Left lung (tissue), 10 donors: ENCODE data around the gene LY6G6D. TPM values are rescaled to one million over a fixed set of nuclear protein-coding genes. Genes with fewer than 3 reads are reported as not detected.

Experiments used
- ATAC-seq: fragments of 200-7000 bp; cut with Tn5 transposase; one replicate; pipeline ENCODE4 v1.9.1; 2020; ENCODE audit warnings: moderate library complexity
- DNase-seq, 4 donors: peaks; one replicate each; pipeline ENCODE4 v3.0.0-alpha.2; 2013 to 2020
- H3K27ac ChIP-seq, 2 donors: fragments of 200-600 bp; sonication (generic) in 1 of 2; one replicate each; pipeline versions ENCODE4 v1.5.0 to v1.8.0; 2020 to 2021
- H3K27me3 ChIP-seq, 2 donors: fragments of 200-600 bp; sonication (generic) in 1 of 2; one replicate each; pipeline versions ENCODE4 v1.5.0 to v1.8.0; 2020 to 2021
- H3K36me3 ChIP-seq, 2 donors: fragments of 200-600 bp; sonication (generic) in 1 of 2; one replicate each; pipeline versions ENCODE4 v1.5.0 to v1.8.0; 2020 to 2021
- H3K4me1 ChIP-seq, 2 donors: fragments of 200-600 bp; one replicate each; pipeline ENCODE4 v1.8.0; 2021
- H3K4me3 ChIP-seq, 2 donors: fragments of 200-600 bp; sonication (generic) in 1 of 2; one replicate each; pipeline versions ENCODE4 v1.5.0 to v1.8.0; 2020 to 2021; ENCODE audit warnings: mild to moderate bottlenecking in 1 of 2
- H3K9me3 ChIP-seq, 2 donors: fragments of 200-600 bp; sonication (generic) in 1 of 2; one replicate each; pipeline versions ENCODE4 v1.5.0 to v1.8.0; 2020 to 2021
- intact Hi-C, 2 donors: fragments of 100-400 bp; cut with DNase I; formaldehyde crosslinking; loops; one replicate each; pipeline versions ENCODE4 v1.11.2 to v1.14.2; 2022
- polyA plus RNA-seq, 6 donors: library from polyadenylated mRNA; unstranded; fragments of 120-200 nt; gene quantifications; one replicate each; pipeline ENCODE4 v1.2.1, GENCODE V29; 2013; ENCODE audit not compliant: insufficient read length in 6 of 6
- total RNA-seq, 2 donors: library from RNA; stranded (reverse); fragmentation: NEBNext Ultra II Directional; extraction: Animal tissue kit (Norgen Biotek cat#: 25700); gene quantifications; one replicate each; pipeline ENCODE4 v1.2.1, GENCODE V29; 2021
- TF ChIP-seq, protein P1 (sequence below), 2 donors: fragments of 200-600 bp; sonication (generic) in 1 of 2; IDR thresholded peaks; one replicate each; pipeline versions ENCODE4 v1.5.0 to v1.8.0; 2021; ENCODE audit warnings: antibody characterized with exemption in 2 of 2
- donor health status: DM: no; HTN: yes; CAD: no.
- donor health status: DM: no; HTN: no; CAD: no.

Gene LY6G6D
- total and polyA plus RNA-seq, 8 donors: 0.57 TPM; not detected in 7

DNA sequence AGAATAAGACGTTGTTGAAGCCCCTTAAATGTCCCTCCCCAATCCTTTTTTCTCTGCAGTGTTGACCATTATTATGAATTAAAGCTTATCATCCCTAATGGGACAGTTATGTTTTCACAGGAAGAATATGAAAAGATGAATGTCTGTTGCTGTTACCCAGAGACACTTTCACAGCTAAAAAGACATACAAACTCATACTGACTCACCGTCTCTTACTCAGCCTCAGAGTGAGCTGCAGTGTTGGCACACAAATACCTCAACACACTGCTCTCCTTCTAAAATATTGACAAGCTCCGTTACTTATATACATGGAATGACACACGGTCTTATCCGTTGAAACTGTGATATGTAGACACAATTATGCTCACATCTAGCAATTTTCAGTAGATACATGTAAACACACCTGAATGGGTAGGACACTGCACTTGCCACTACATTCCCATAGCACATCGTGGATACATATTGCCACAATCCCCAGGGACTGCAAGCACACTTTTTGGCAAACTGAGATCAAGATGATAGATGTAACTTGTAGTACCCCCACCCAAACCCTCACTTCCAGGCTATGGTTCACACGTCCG, 37.7 kb downstream of the LY6G6D start:
- Histone ChIP-seq H3K27me3 (no peaks in the 10 kb centered on the region), H3K9me3 (no peaks in the 10 kb centered on the region), H3K36me3 (no peaks in the 10 kb centered on the region), H3K4me3 (no peak overlapping the region), H3K27ac (no peak overlapping the region), H3K4me1 (no peaks in the 10 kb centered on the region)
- ATAC-seq: no peak
- intact Hi-C loops: no loop called here
- TF ChIP-seq, protein P1, sequence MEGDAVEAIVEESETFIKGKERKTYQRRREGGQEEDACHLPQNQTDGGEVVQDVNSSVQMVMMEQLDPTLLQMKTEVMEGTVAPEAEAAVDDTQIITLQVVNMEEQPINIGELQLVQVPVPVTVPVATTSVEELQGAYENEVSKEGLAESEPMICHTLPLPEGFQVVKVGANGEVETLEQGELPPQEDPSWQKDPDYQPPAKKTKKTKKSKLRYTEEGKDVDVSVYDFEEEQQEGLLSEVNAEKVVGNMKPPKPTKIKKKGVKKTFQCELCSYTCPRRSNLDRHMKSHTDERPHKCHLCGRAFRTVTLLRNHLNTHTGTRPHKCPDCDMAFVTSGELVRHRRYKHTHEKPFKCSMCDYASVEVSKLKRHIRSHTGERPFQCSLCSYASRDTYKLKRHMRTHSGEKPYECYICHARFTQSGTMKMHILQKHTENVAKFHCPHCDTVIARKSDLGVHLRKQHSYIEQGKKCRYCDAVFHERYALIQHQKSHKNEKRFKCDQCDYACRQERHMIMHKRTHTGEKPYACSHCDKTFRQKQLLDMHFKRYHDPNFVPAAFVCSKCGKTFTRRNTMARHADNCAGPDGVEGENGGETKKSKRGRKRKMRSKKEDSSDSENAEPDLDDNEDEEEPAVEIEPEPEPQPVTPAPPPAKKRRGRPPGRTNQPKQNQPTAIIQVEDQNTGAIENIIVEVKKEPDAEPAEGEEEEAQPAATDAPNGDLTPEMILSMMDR (IDR thresholded peaks at IDR 0.05): no peak
- DNase-seq: no peak

DNA sequence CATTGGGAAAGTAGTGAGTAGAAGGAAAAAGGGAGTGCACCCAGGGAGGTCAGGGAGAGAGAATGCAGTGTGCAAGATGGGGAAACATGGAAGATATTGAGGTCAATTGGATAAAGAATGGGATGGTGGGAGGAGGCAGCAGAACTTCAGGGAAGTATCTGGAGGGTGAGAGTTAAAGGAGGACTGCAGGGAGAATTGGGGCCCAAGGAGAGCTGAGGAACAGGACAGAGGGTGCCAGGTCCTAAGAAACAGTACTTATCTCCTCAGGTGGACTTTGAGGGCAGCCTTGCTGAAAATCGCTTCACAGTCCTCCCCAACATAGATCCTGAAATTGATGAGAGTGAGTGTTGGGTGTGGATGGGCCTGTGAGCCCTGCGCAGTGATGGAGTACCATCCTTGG, 43.1 kb downstream of the LY6G6D start:
- Histone ChIP-seq H3K36me3 (peaks cover 0 to 15% of the 10 kb centered on the region in 2 donors), H3K9me3 (no peaks in the 10 kb centered on the region), H3K4me1 (no peaks in the 10 kb centered on the region), H3K27ac (no peak overlapping the region), H3K4me3 (no peak overlapping the region), H3K27me3 (no peaks in the 10 kb centered on the region)
- TF ChIP-seq, protein P1 (IDR thresholded peaks at IDR 0.05): no peak
- intact Hi-C loops: no loop called here
- DNase-seq: no peak
- no peak for ATAC-seq

- H3K36me3 ChIP-seq: peaks cover 0 to 15% of the 10 kb centered on the region in 2 donors
- H3K4me1 ChIP-seq: no peaks in the 10 kb centered on the region
- no peaks in the 10 kb centered on the region for H3K9me3 ChIP-seq
- TF ChIP-seq, protein P1 (IDR thresholded peaks at IDR 0.05): no peak
- DNase-seq (no peak), ATAC-seq (no peak)
- H3K27ac ChIP-seq: no peak overlapping the region
- no peak overlapping the region for H3K4me3 ChIP-seq
- no peaks in the 10 kb centered on the region for H3K27me3 ChIP-seq
- intact Hi-C loops: no loop called here
Observed at GRCh38 chr6:31760790-31761189, 45.6 kb downstream of the LY6G6D start.

GRCh38 chr6:31761343-31761742, 46.2 kb downstream of the LY6G6D start:
- no peak overlapping the region for H3K4me3 ChIP-seq
- peaks cover 0 to 15% of the 10 kb centered on the region in 2 donors for H3K36me3 ChIP-seq
- TF ChIP-seq, protein P1 (IDR thresholded peaks at IDR 0.05): no peak
- DNase-seq (no peak), ATAC-seq (no peak)
- no peaks in the 10 kb centered on the region for H3K9me3 ChIP-seq
- no peaks in the 10 kb centered on the region for H3K4me1 ChIP-seq
- no peaks in the 10 kb centered on the region for H3K27me3 ChIP-seq
- intact Hi-C loops: no loop called here
- no peak overlapping the region for H3K27ac ChIP-seq

- Histone ChIP-seq H3K27ac (no peak within 1 kb of the TSS), H3K36me3 (peaks cover 0 to 15% of the 10 kb centered on the region in 2 donors), H3K27me3 (no peaks in the 10 kb centered on the region), H3K9me3 (no peaks in the 10 kb centered on the region), H3K4me1 (peaks cover 0 to 3% of the 10 kb centered on the region in 2 donors), H3K4me3 (no peak within 1 kb of the TSS)
- TF ChIP-seq, protein P1 (IDR thresholded peaks at IDR 0.05): no peak
- DNase-seq: no peak
- no peak for ATAC-seq
- intact Hi-C loops: no loop called here
Observed at GRCh38 chr6:31762356-31762755, 47.2 kb downstream of the LY6G6D start, which contains the start of gene SAPCD1. Gene SAPCD1, plus strand, starts transcription at chr6:31762656. Its CDS starts 399 bp downstream, at chr6:31763055.
